ENCODE results near the gene LAMA2. TPM values are rescaled to one million over a fixed set of nuclear protein-coding genes. Genes with fewer than 3 reads are reported as not detected.

Gene LAMA2
- total and polyA plus RNA-seq, 2 experiments from 2014 or later: 0.91 to 6.4 TPM

GRCh38 chr6:129419324-129419723, 536.4 kb downstream of the LAMA2 start:
- TF ChIP-seq CREB1 (CRISPR knock-in tag; IDR thresholded peaks at IDR 0.05; ENCODE audit: low read depth): no peak
- TF ChIP-seq ZNF331 (CRISPR knock-in tag; IDR thresholded peaks at IDR 0.05; ENCODE audit: low read depth): no peak
- no peak for TF ChIP-seq REST (IDR thresholded peaks at IDR 0.05; ENCODE audit: unreplicated experiment)
- no peak for TF ChIP-seq ETS1 (IDR thresholded peaks at IDR 0.05)
- no peak for TF ChIP-seq CTCF (conservative IDR thresholded peaks at IDR 0.05; ENCODE audit: low read depth in 2 of 2)
- TF ChIP-seq POLR2AphosphoS5 (IDR thresholded peaks at IDR 0.05; ENCODE audit: low read depth): no peak
- TF ChIP-seq EZH2phosphoT487 (IDR thresholded peaks at IDR 0.05; ENCODE audit: unreplicated experiment): no peak
- no peak for TF ChIP-seq JUNB (IDR thresholded peaks at IDR 0.05; ENCODE audit: unreplicated experiment)
- TF ChIP-seq STAT1 (IDR thresholded peaks at IDR 0.05; ENCODE audit: unreplicated experiment): no peak
- TF ChIP-seq NANOG (IDR thresholded peaks at IDR 0.05; ENCODE audit: borderline replicate concordance): no peak
- no peak for TF ChIP-seq EZH2 (IDR thresholded peaks at IDR 0.05; ENCODE audit: low read depth, unreplicated experiment)
- TF ChIP-seq ZNF114 (CRISPR knock-in tag; IDR thresholded peaks at IDR 0.05): no peak
- TF ChIP-seq ZNF462 (CRISPR knock-in tag; IDR thresholded peaks at IDR 0.05): no peak
- Histone ChIP-seq H3K9me2 (ENCODE audit: insufficient read depth) (no peaks in the 10 kb centered on the region), H3F3A (replicated peaks; ENCODE audit: low read depth) (no peaks in the 10 kb centered on the region), H3K27ac (ENCODE audit: low read depth) (no peak overlapping the region), H3K36me3 (ENCODE audit: insufficient read depth) (no peaks in the 10 kb centered on the region), H3K4me2 (no peak overlapping the region), H3K79me2 (replicated peaks; ENCODE audit: insufficient read depth) (no peaks in the 10 kb centered on the region), H4K20me1 (replicated peaks; ENCODE audit: insufficient read depth) (no peaks in the 10 kb centered on the region), H2AFZ (no peak overlapping the region), H3K4me1 (ENCODE audit: insufficient read depth) (no peaks in the 10 kb centered on the region), H3K4me3 (no peak overlapping the region), H3K27me3 (ENCODE audit: insufficient read depth) (no peaks in the 10 kb centered on the region)
- H3K27me3 Mint-ChIP-seq (ENCODE audit: insufficient read depth, low read depth, poor library complexity): no peaks in the 10 kb centered on the region
- no peaks in the 10 kb centered on the region for H3K4me1 Mint-ChIP-seq
- H3K27ac Mint-ChIP-seq: no peak overlapping the region
- no peaks in the 10 kb centered on the region for H3K9me3 Mint-ChIP-seq
- no peaks in the 10 kb centered on the region for H3K36me3 Mint-ChIP-seq (ENCODE audit: low read depth)
- H3K4me3 Mint-ChIP-seq: no peak overlapping the region
- no peak for DNase-seq (ENCODE audit: low spot score)
- no peak; the same call in 2 of the 3 replicates for ATAC-seq
